ENCODE results near the gene GUF1. TPM values are rescaled to one million over a fixed set of nuclear protein-coding genes. Genes with fewer than 3 reads are reported as not detected.
"Not testable (repeated sequence)": the region's sequence is repeated elsewhere in the genome, so short reads cannot be mapped to it uniquely, and the experiment has no call there.

Gene GUF1
- total RNA-seq, 1 donor from 2014 or later = 39.9 TPM

- H3K27ac Mint-ChIP-seq = peak overlapping the region; percentile 91
- intact Hi-C loops (cut with micrococcal nuclease) = loop anchor here (1.0 to 2.0 kb wide), 2 partner anchors 46 to 277 kb away; partner anchors contain the start of gene KCTD8
- DNase-seq = no peak
- H3K36me3 Mint-ChIP-seq (ENCODE audit: low read depth) = peaks cover 8% of the 10 kb centered on the region
- H3K9me3 Mint-ChIP-seq = no peaks in the 10 kb centered on the region
- H3K4me1 Mint-ChIP-seq = peaks cover 24% of the 10 kb centered on the region
- H3K27me3 Mint-ChIP-seq = peaks cover 5% of the 10 kb centered on the region
- H3K4me3 Mint-ChIP-seq = peak overlapping the region; percentile 85
Measured at GRCh38 chr4:44725726-44726037, 47.5 kb downstream of the GUF1 start.

- Mint-ChIP-seq H3K4me3 (peak within 1 kb of the TSS; percentile 85), H3K27me3 (peaks cover 5% of the 10 kb centered on the region), H3K4me1 (peaks cover 24% of the 10 kb centered on the region), H3K9me3 (no peaks in the 10 kb centered on the region), H3K27ac (peak within 1 kb of the TSS; percentile 91), H3K36me3 (ENCODE audit: low read depth) (peaks cover 3% of the 10 kb centered on the region)
- DNase-seq = peak; percentile 94
- intact Hi-C loops (cut with micrococcal nuclease) = loop anchor here (1.0 to 2.0 kb wide), 2 partner anchors 47 to 277 kb away; partner anchors contain the start of gene KCTD8
Measured at GRCh38 chr4:44726038-44726871, 48.0 kb downstream of the GUF1 start, which contains the start of gene GNPDA2. GNPDA2 (minus strand) TSS chr4:44726556; CDS start chr4:44722207, 4,349 bp downstream.

- H3K36me3 Mint-ChIP-seq (ENCODE audit: low read depth) = peaks cover 3% of the 10 kb centered on the region
- peaks cover 24% of the 10 kb centered on the region for H3K4me1 Mint-ChIP-seq
- H3K9me3 Mint-ChIP-seq = peaks cover under 1% of the 10 kb centered on the region
- H3K27ac Mint-ChIP-seq = no peak overlapping the region
- no peak for DNase-seq
- H3K4me3 Mint-ChIP-seq = peak overlapping the region; percentile 85
- H3K27me3 Mint-ChIP-seq = peaks cover 7% of the 10 kb centered on the region
- intact Hi-C loops (cut with micrococcal nuclease) = loop anchor here (2.0 kb wide), 1 partner anchor 279 kb away; the partner anchor contains the start of gene KCTD8
Measured at GRCh38 chr4:44727471-44727870, 49.3 kb downstream of the GUF1 start.

GRCh38 chr4:44728694-44729093 is 50.5 kb downstream of the GUF1 start:
- Mint-ChIP-seq H3K27me3 (peaks cover 13% of the 10 kb centered on the region), H3K4me1 (peaks cover 18% of the 10 kb centered on the region)
- H3K27ac Mint-ChIP-seq = not testable (repeated sequence)

GRCh38 chr4:44736900-44737299 is 58.7 kb downstream of the GUF1 start:
- Mint-ChIP-seq H3K36me3 (ENCODE audit: low read depth) (no peaks in the 10 kb centered on the region), H3K9me3 (peaks cover 4% of the 10 kb centered on the region), H3K4me3 (no peak overlapping the region), H3K4me1 (no peaks in the 10 kb centered on the region), H3K27ac (no peak overlapping the region), H3K27me3 (peaks cover 32% of the 10 kb centered on the region)
- intact Hi-C loops (cut with micrococcal nuclease) = no loop called here
- DNase-seq = no peak

More at GRCh38 chr4:44728694-44729093, 50.5 kb downstream of the GUF1 start:
- DNase-seq; H3K9me3 Mint-ChIP-seq; H3K36me3 Mint-ChIP-seq (ENCODE audit: low read depth); intact Hi-C loops (cut with micrococcal nuclease); H3K4me3 Mint-ChIP-seq: not testable (repeated sequence)

- Mint-ChIP-seq H3K36me3 (ENCODE audit: low read depth) (no peaks in the 10 kb centered on the region), H3K4me1 (no peaks in the 10 kb centered on the region), H3K27ac (no peak overlapping the region), H3K4me3 (no peak overlapping the region), H3K27me3 (peaks cover 27% of the 10 kb centered on the region), H3K9me3 (no peaks in the 10 kb centered on the region)
- no peak for DNase-seq
- intact Hi-C loops (cut with micrococcal nuclease) = no loop called here
Measured at GRCh38 chr4:44738615-44739014, 60.4 kb downstream of the GUF1 start.

- Mint-ChIP-seq H3K4me1 (no peaks in the 10 kb centered on the region), H3K27me3 (peaks cover 16% of the 10 kb centered on the region), H3K27ac (no peak overlapping the region), H3K9me3 (no peaks in the 10 kb centered on the region), H3K4me3 (no peak overlapping the region), H3K36me3 (ENCODE audit: low read depth) (no peaks in the 10 kb centered on the region)
- intact Hi-C loops (cut with micrococcal nuclease) = no loop called here
- no peak for DNase-seq
Measured at GRCh38 chr4:44740201-44740600, 62.0 kb downstream of the GUF1 start.

Other genes with a start within 250 kb of the GUF1 start
- gene KCTD8, start 229.6 kb upstream of the GUF1 start, total RNA-seq = not detected in 2 replicates
- gene YIPF7, start 26.8 kb upstream of the GUF1 start, total RNA-seq = not detected in 2 replicates
- gene GNPDA2, start 48.1 kb downstream of the GUF1 start, total RNA-seq = 18.8 and 18.9 TPM in 2 replicates